Mesendoderm (in vitro differentiated cells): ENCODE measurements around the gene CDA.
A peak's percentile ranks its signal among the peaks of the same experiment; 100 is the strongest.

Experiments used
- DNase-seq: peaks from one replicate; pipeline ENCODE4 v3.0.0; 2013
- H2AK5ac ChIP-seq: 2 replicates; pipeline ENCODE4 v1.6.1; 2013; ENCODE audit warnings: low read length, inconsistent platforms
- H2BK120ac ChIP-seq: 2 replicates; pipeline ENCODE4 v1.6.1; 2013; ENCODE audit warnings: low read depth, mild to moderate bottlenecking, low read length, moderate library complexity, mixed read lengths
- H2BK15ac ChIP-seq: replicated peaks from 2 replicates; pipeline ENCODE4 v1.6.1; 2013; ENCODE audit warnings: low read depth, mild to moderate bottlenecking, moderate library complexity
- H2BK5ac ChIP-seq: 2 replicates; pipeline ENCODE4 v1.6.1; 2013; ENCODE audit warnings: low read length, inconsistent platforms
- H3K18ac ChIP-seq: 2 replicates; pipeline ENCODE4 v1.6.1; 2013; ENCODE audit warnings: mild to moderate bottlenecking, low read length, mixed read lengths
- H3K23ac ChIP-seq: one replicate; pipeline ENCODE4 v1.6.1; 2013; ENCODE audit warnings: low read length
- H3K27ac ChIP-seq: 2 replicates; pipeline ENCODE4 v1.5.1; 2013; ENCODE audit warnings: low read depth, mild to moderate bottlenecking, inconsistent platforms, low read length, moderate library complexity
- H3K27me3 ChIP-seq: 2 replicates; pipeline ENCODE4 v1.6.1; 2013; ENCODE audit warnings: low read length, control low read depth, mild to moderate bottlenecking, inconsistent platforms; ENCODE audit not compliant: insufficient read depth, poor library complexity
- H3K36me3 ChIP-seq: 2 replicates; pipeline ENCODE4 v1.6.1; 2013; ENCODE audit warnings: low read length, inconsistent platforms; ENCODE audit not compliant: control insufficient read depth, insufficient read depth
- H3K4ac ChIP-seq: one replicate; pipeline ENCODE4 v1.6.1; 2013; ENCODE audit warnings: low read depth, mild to moderate bottlenecking, low read length, moderate library complexity
- H3K4me1 ChIP-seq: 2 replicates; pipeline ENCODE4 v1.6.1; 2013; ENCODE audit warnings: low read depth, low read length, inconsistent platforms; ENCODE audit not compliant: control insufficient read depth
- H3K4me2 ChIP-seq: 2 replicates; pipeline ENCODE4 v1.6.1; 2013; ENCODE audit warnings: low read length
- H3K4me3 ChIP-seq: 2 replicates; pipeline ENCODE4 v1.5.1; 2013; ENCODE audit warnings: mild to moderate bottlenecking, low read length
- H3K56ac ChIP-seq: one replicate; pipeline ENCODE4 v1.6.1; 2013; ENCODE audit warnings: low read length
- H3K79me1 ChIP-seq: 2 replicates; pipeline ENCODE4 v1.6.1; 2013; ENCODE audit warnings: low read length, inconsistent platforms
- H3K79me2 ChIP-seq: 2 replicates; pipeline ENCODE4 v1.6.1; 2013; ENCODE audit warnings: mild to moderate bottlenecking, low read length; ENCODE audit not compliant: control insufficient read depth, insufficient read depth
- H3K9ac ChIP-seq: 2 replicates; pipeline ENCODE4 v1.6.1; 2013; ENCODE audit warnings: low read length, inconsistent platforms
- H4K5ac ChIP-seq: one replicate; pipeline ENCODE4 v1.6.1; 2013; ENCODE audit warnings: low read length
- H4K8ac ChIP-seq: one replicate; pipeline ENCODE4 v1.6.1; 2013; ENCODE audit warnings: low read depth, mild to moderate bottlenecking, control low read depth, low read length, moderate library complexity
- WGBS: extraction: QIAGEN DNeasy Blood & Tissue Kit; methylation state at CpG from one replicate; pipeline ENCODE4 v1.1.7; 2013; ENCODE audit warnings: low lambda C conversion rate, missing lambda C conversion rate; ENCODE audit not compliant: insufficient coverage; ENCODE audit errors: extremely low coverage; 5-methylcytosine and 5-hydroxymethylcytosine counted together

Gene CDA

GRCh38 chr1:20645414-20645813, 56.5 kb downstream of the CDA start:
- Histone ChIP-seq H3K27me3 (no peaks in the 10 kb centered on the region), H3K79me1 (no peaks in the 10 kb centered on the region), H2BK120ac (no peak overlapping the region), H3K23ac (no peak overlapping the region), H2AK5ac (no peak overlapping the region), H3K9ac (no peak overlapping the region), H3K4me1 (no peaks in the 10 kb centered on the region), H2BK5ac (no peak overlapping the region), H4K8ac (no peak overlapping the region), H3K4me2 (no peak overlapping the region), H3K18ac (no peak overlapping the region), H2BK15ac (no peak overlapping the region), H3K4me3 (no peak overlapping the region), H3K79me2 (no peaks in the 10 kb centered on the region), H4K5ac (no peak overlapping the region), H3K56ac (no peak overlapping the region), H3K27ac (no peak overlapping the region), H3K36me3 (peaks cover 8% of the 10 kb centered on the region), H3K4ac (no peak overlapping the region)
- no CpG with 5 or more reads among the region's 14 CpGs for WGBS
- DNase-seq: no peak

- H3K56ac ChIP-seq: no peak overlapping the region
- no peak overlapping the region for H3K4ac ChIP-seq
- H3K23ac ChIP-seq: no peak overlapping the region
- H3K27ac ChIP-seq: no peak overlapping the region
- H4K5ac ChIP-seq: no peak overlapping the region
- no peak overlapping the region for H2BK15ac ChIP-seq
- WGBS: no CpG with 5 or more reads among the region's 13 CpGs
- no peak overlapping the region for H4K8ac ChIP-seq
- no peak overlapping the region for H3K4me3 ChIP-seq
- H2BK5ac ChIP-seq: no peak overlapping the region
- H3K9ac ChIP-seq: no peak overlapping the region
- H3K18ac ChIP-seq: no peak overlapping the region
- no peak for DNase-seq
- H2AK5ac ChIP-seq: no peak overlapping the region
- H3K79me2 ChIP-seq: no peaks in the 10 kb centered on the region
- H3K4me1 ChIP-seq: no peaks in the 10 kb centered on the region
- H2BK120ac ChIP-seq: no peak overlapping the region
- H3K4me2 ChIP-seq: no peak overlapping the region
- H3K36me3 ChIP-seq: peaks cover 13% of the 10 kb centered on the region
- H3K27me3 ChIP-seq: no peaks in the 10 kb centered on the region
- H3K79me1 ChIP-seq: no peaks in the 10 kb centered on the region
Measured at GRCh38 chr1:20648438-20648837, 59.5 kb downstream of the CDA start.

GRCh38 chr1:20648946-20649345, 60.0 kb downstream of the CDA start:
- Histone ChIP-seq H3K4me3 (no peak overlapping the region), H3K27ac (no peak overlapping the region), H2BK5ac (no peak overlapping the region), H3K79me1 (no peaks in the 10 kb centered on the region), H3K4me1 (no peaks in the 10 kb centered on the region), H2BK120ac (no peak overlapping the region), H2BK15ac (no peak overlapping the region), H3K4me2 (no peak overlapping the region), H4K5ac (no peak overlapping the region), H3K4ac (no peak overlapping the region), H3K27me3 (no peaks in the 10 kb centered on the region), H3K18ac (no peak overlapping the region), H3K9ac (no peak overlapping the region), H3K79me2 (no peaks in the 10 kb centered on the region), H3K36me3 (peaks cover 17% of the 10 kb centered on the region), H3K56ac (no peak overlapping the region), H3K23ac (no peak overlapping the region), H2AK5ac (no peak overlapping the region), H4K8ac (no peak overlapping the region)
- DNase-seq: no peak
- no CpG with 5 or more reads among the region's 15 CpGs for WGBS

GRCh38 chr1:20652300-20652699, 63.4 kb downstream of the CDA start:
- no peak overlapping the region for H3K27ac ChIP-seq
- DNase-seq: no peak
- H4K8ac ChIP-seq: no peak overlapping the region
- no peak overlapping the region for H2BK120ac ChIP-seq
- H4K5ac ChIP-seq: no peak overlapping the region
- no peak overlapping the region for H3K4me3 ChIP-seq
- H2BK15ac ChIP-seq: no peak overlapping the region
- H2AK5ac ChIP-seq: no peak overlapping the region
- no peak overlapping the region for H3K9ac ChIP-seq
- no peak overlapping the region for H3K56ac ChIP-seq
- H3K4ac ChIP-seq: no peak overlapping the region
- H3K79me2 ChIP-seq: peaks cover 3% of the 10 kb centered on the region
- no peaks in the 10 kb centered on the region for H3K27me3 ChIP-seq
- no peak overlapping the region for H3K18ac ChIP-seq
- H3K4me2 ChIP-seq: no peak overlapping the region
- WGBS: no CpG with 5 or more reads among the region's 15 CpGs
- H3K79me1 ChIP-seq: peaks cover 9% of the 10 kb centered on the region
- H3K36me3 ChIP-seq: peaks cover 25% of the 10 kb centered on the region
- no peak overlapping the region for H3K23ac ChIP-seq
- H2BK5ac ChIP-seq: no peak overlapping the region
- H3K4me1 ChIP-seq: no peaks in the 10 kb centered on the region

GRCh38 chr1:20654104-20654690, 65.3 kb downstream of the CDA start:
- Histone ChIP-seq H3K4me1 (no peaks in the 10 kb centered on the region), H2BK120ac (no peak overlapping the region), H2BK15ac (no peak overlapping the region), H3K79me2 (peaks cover 16% of the 10 kb centered on the region), H2AK5ac (no peak overlapping the region), H3K36me3 (peaks cover 29% of the 10 kb centered on the region), H4K5ac (no peak overlapping the region), H3K9ac (no peak overlapping the region), H3K4ac (no peak overlapping the region), H2BK5ac (no peak overlapping the region), H3K4me3 (no peak overlapping the region), H4K8ac (no peak overlapping the region), H3K18ac (no peak overlapping the region), H3K4me2 (no peak overlapping the region), H3K27me3 (no peaks in the 10 kb centered on the region), H3K79me1 (peaks cover 15% of the 10 kb centered on the region), H3K27ac (no peak overlapping the region), H3K56ac (no peak overlapping the region), H3K23ac (no peak overlapping the region)
- no CpG with 5 or more reads among the region's 20 CpGs for WGBS
- peak; percentile 40 for DNase-seq

- H3K79me2 ChIP-seq: peaks cover 35% of the 10 kb centered on the region
Measured at GRCh38 chr1:20657024-20657423, 68.1 kb downstream of the CDA start.

More at GRCh38 chr1:20657024-20657423, 68.1 kb downstream of the CDA start:
- no peak overlapping the region for H3K4me2 ChIP-seq
- no peak overlapping the region for H3K4me3 ChIP-seq
- H3K18ac ChIP-seq: no peak overlapping the region
- H4K5ac ChIP-seq: no peak overlapping the region
- H3K36me3 ChIP-seq: peaks cover 27% of the 10 kb centered on the region
- H3K56ac ChIP-seq: no peak overlapping the region
- no peak overlapping the region for H2BK15ac ChIP-seq
- H3K9ac ChIP-seq: no peak overlapping the region
- no peak overlapping the region for H3K23ac ChIP-seq
- H3K4me1 ChIP-seq: peaks cover 6% of the 10 kb centered on the region
- H3K27me3 ChIP-seq: no peaks in the 10 kb centered on the region
- H3K79me1 ChIP-seq: peaks cover 27% of the 10 kb centered on the region
- no peak for DNase-seq
- no peak overlapping the region for H2BK5ac ChIP-seq
- no peak overlapping the region for H3K4ac ChIP-seq
- no peak overlapping the region for H2AK5ac ChIP-seq
- WGBS: no CpG with 5 or more reads among the region's 12 CpGs
- no peak overlapping the region for H4K8ac ChIP-seq
- H2BK120ac ChIP-seq: no peak overlapping the region
- H3K27ac ChIP-seq: no peak overlapping the region
